Motor neuron (in vitro differentiated cells): Measurements from ENCODE around the gene WDFY1. TPM values are rescaled to one million over a fixed set of nuclear protein-coding genes. Genes with fewer than 3 reads are reported as not detected.
"Not testable (repeated sequence)": the region's sequence is repeated elsewhere in the genome, so short reads cannot be mapped to it uniquely, and the experiment has no call there.

Source experiments
- ATAC-seq, 8 experiments: fragments of 200-7000 bp; cut with Tn5 transposase; replicated peaks in 6 of 8; 2 replicates each; pipeline ENCODE4 v1.8.0; 2021; ENCODE audit warnings: mild to moderate bottlenecking in 8 of 8, moderate library complexity in 8 of 8
- H3K27ac ChIP-seq, 2 donors: fragments of 250-450 bp; sonication (Bioruptor Pico); 2 replicates each; pipeline ENCODE4 v1.9.0; 2021; ENCODE audit warnings: antibody characterized with exemption in 2 of 2, mild to moderate bottlenecking in 2 of 2, moderate library complexity in 1 of 2
- H3K4me1 ChIP-seq, 2 donors: fragments of 250-450 bp; sonication (Bioruptor Pico); replicated peaks in 1 of 2; 2 replicates each; pipeline ENCODE4 v1.6.1; 2021; ENCODE audit warnings: antibody characterized with exemption in 2 of 2, mild to moderate bottlenecking in 2 of 2, moderate library complexity in 1 of 2
- H3K4me3 ChIP-seq, 5 donors: fragments of 250-450 bp; sonication (Bioruptor Pico); 2 replicates each; pipeline ENCODE4 v1.9.0; 2021; ENCODE audit warnings: antibody characterized with exemption in 5 of 5, mild to moderate bottlenecking in 5 of 5, moderate library complexity in 4 of 5
- WGBS, 10 experiments: fragments of 450-650 bp; shearing (Covaris generic); methylation state at CpG; one replicate each; pipeline ENCODE4 v1.0.0; 2022; 5-methylcytosine and 5-hydroxymethylcytosine counted together
- in situ Hi-C, 9 experiments: fragments of 400-800 bp; cut with MboI; loops; one replicate each; pipeline ENCODE4 v1.15.0; 2021; ENCODE audit warnings: low sequenced_read_pairs in 9 of 9, low pct_unique_long_range_greater_than_20kb in 2 of 9; ENCODE audit not compliant: unreplicated experiment in 9 of 9
- total RNA-seq, 8 experiments: library from RNA; unstranded; fragments of 300-600 nt; gene quantifications; 2 replicates each; pipeline versions ENCODE4 v1.2.3 to v1.2.4, GENCODE V29; 2022

The WDFY1 gene
- total RNA-seq, 8 experiments from 2014 or later = 24.7 to 46.2 (median 30.0) TPM

DNA sequence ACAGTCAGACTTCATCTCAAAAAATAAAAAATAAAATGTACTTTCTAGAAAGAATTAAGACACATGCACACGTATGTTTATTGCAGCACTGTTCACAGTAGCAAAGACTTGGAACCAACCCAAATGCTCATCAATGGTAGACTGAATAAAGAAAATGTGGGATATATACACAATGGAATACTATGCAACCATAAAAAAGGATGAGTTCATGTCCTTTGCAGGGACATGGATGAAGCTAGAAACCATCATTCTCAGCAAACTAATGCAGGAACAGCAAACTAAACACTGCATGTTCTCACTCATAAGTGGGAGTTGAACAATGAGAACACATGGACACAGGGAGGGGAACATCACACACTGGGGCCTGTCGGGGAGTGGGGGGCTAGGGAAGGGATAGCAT lies 72.4 kb downstream of the WDFY1 start:
- H3K4me1 ChIP-seq, in situ Hi-C loops, H3K4me3 ChIP-seq, ATAC-seq, H3K27ac ChIP-seq: not testable (repeated sequence)
- 86 to 100% (median 100%) methylated on average over 1 of the region's 2 CpGs; no CpG with 5 or more reads in 4 of the 10 experiments for WGBS, 10 experiments

DNA sequence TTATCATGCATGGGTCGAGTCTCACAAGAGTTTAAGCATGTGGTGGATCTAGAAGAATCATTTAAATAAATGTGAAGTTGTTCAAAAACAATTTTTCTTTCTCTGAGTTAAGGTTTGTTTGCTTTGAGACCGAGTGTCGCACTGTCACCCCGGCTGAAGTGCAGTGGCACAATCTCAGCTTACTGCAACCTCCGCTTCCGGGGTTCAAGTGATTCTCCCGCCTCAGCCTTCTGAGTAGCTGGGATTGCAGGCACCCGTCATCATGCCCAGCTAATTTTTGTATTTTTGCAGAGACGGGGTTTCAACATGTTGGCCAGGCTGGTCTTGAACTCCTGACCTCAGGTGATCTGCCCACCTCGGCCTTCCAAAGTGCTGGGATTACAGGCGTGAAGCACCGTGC lies 73.5 kb downstream of the WDFY1 start:
- ATAC-seq, H3K4me3 ChIP-seq, in situ Hi-C loops, H3K4me1 ChIP-seq, H3K27ac ChIP-seq: not testable (repeated sequence)
- WGBS, 10 experiments = 91 to 100% (median 97%) methylated on average over 2 to 11 of the region's 12 CpGs; no CpG with 5 or more reads in 3 of the 10 experiments

GRCh38 chr2:223870840-223871611 lies 74.1 kb downstream of the WDFY1 start:
- Histone ChIP-seq H3K4me3 (no peak overlapping the region), H3K4me1 (no peaks in the 10 kb centered on the region), H3K27ac (no peak overlapping the region)
- no peak for ATAC-seq
- WGBS, 10 experiments = 55 to 100% (median 94%) methylated on average over 1 to 7 of the region's 7 CpGs; no CpG with 5 or more reads in 2 of the 10 experiments
- in situ Hi-C loops = no loop called here

DNA sequence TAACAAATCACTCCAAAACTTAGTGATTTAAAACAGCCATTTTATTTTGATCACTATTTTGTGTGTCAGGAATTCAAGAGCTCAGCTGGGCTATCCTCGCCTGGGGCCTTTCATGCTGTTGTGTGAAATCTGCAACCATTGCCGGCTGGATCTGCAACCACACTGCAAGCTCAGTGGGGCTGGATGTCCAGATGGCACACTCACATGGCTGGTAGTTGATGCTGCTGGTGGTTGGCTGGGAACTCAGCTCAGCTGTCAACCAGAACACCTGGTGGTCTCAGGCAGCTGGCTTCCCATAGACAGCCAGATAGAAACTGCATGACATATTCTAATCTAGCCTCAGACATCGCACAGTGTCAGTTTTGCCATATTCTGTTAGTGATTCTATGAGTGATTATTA lies 77.1 kb downstream of the WDFY1 start:
- H3K27ac ChIP-seq = no peak overlapping the region
- no peaks in the 10 kb centered on the region for H3K4me1 ChIP-seq
- in situ Hi-C loops = no loop called here
- WGBS, 10 experiments = 50 to 100% (median 87%) methylated on average over 1 to 3 of the region's 3 CpGs; no CpG with 5 or more reads in 5 of the 10 experiments
- ATAC-seq = no peak
- no peak overlapping the region for H3K4me3 ChIP-seq

- no peak overlapping the region for H3K4me3 ChIP-seq
- no peak for ATAC-seq
- 58 to 100% (median 91%) methylated on average over 1 to 2 of the region's 2 CpGs for WGBS, 10 experiments
- H3K27ac ChIP-seq = no peak overlapping the region
- in situ Hi-C loops = no loop called here
- H3K4me1 ChIP-seq = no peaks in the 10 kb centered on the region
Measured at GRCh38 chr2:223865907-223866508, 79.1 kb downstream of the WDFY1 start.

DNA sequence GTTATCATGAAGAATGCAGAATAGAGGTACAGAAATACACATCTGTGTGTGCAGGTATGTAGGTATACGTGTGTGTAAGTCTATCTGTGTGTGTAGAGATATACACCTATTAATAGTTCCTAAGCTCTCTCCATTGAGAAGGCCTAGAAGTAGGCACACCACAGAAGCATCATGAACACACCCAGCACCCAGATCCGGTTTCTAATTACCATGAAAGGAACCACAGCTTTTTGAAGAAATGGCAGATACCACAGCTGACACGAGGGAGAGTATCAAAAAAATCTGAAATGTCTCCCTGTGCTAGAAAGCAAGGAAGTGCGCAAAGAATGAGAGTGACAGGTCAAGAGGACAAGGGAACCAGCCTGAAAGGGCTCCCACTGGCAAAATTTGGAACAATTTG lies 80.0 kb downstream of the WDFY1 start:
- no peaks in the 10 kb centered on the region for H3K4me1 ChIP-seq
- WGBS, 10 experiments = 67 to 100% (median 90%) methylated on average over 1 to 4 of the region's 4 CpGs; no CpG with 5 or more reads in 1 of the 10 experiments
- in situ Hi-C loops = no loop called here
- no peak for ATAC-seq
- no peak overlapping the region for H3K4me3 ChIP-seq
- H3K27ac ChIP-seq = no peak overlapping the region

DNA sequence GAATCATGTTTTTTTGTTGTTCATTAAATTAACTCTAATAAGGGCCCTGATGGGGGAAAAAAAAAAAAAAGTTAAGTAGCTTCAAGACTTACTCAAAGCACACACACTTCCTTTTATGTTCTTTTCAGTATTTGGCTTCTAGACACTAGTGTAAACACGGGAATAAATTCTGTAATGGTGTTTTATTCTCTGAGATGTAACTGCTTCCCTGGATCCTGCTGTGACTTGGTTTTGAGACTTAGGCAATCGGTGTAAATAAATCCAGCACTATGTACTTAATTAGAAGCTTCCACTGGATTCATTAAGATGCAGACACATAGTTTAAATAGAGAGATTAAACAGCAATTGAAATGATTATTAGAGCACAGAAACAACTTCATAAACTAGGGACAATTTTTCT lies 81.6 kb downstream of the WDFY1 start:
- Histone ChIP-seq H3K4me3 (no peak overlapping the region), H3K27ac (no peak overlapping the region), H3K4me1 (no peaks in the 10 kb centered on the region)
- 20 to 100% (median 86%) methylated on average over 1 to 2 of the region's 2 CpGs; no CpG with 5 or more reads in 1 of the 10 experiments for WGBS, 10 experiments
- ATAC-seq = no peak
- in situ Hi-C loops = no loop called here

DNA sequence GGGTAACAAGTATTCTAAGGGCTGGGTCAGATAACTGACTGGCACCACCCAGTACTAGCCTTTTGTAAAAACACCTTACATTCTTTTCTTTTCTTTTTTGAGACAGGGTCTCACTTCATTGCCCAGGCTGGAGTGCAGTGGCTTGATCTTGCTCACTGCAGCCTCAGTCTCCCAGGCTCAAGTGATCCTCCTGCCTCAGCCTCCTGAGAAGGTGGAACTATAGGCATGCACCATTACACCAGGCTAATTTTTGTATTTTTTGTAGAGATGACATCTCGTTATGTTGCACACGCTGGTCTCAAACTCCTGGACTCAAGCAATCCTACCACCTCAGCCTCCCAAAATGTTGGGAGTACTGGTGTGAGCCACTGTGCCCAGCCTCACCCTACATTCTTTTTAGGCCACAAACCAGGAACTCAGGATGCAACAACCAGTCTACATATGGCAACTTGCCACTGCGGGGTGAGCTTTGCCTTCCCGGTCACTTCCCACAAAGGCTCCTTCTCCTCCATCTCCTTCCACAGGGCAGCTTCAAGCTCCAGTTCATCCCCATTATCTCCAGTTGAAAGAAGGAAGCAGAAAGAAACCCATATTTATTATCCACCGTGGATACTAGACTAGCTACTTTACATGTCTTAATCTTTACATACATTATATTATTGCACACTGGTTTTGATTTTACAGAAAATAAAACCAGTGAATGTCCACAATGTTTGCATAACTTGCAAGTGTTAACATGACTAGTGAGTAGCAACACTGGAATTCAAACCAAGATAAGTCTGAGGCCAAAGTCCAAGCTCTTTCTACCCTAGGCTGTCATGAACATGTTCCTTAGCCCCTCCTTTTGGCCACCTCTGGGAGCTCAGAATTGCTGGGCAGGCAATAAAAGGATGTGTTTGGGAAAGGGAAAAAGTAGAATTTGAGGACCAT lies 84.1 kb downstream of the WDFY1 start:
- WGBS, 10 experiments = 20 to 100% (median 86%) methylated on average over 1 to 5 of the region's 5 CpGs; no CpG with 5 or more reads in 3 of the 10 experiments
- Histone ChIP-seq H3K4me3 (no peak overlapping the region), H3K4me1 (no peaks in the 10 kb centered on the region), H3K27ac (no peak overlapping the region)
- in situ Hi-C loops = no loop called here
- ATAC-seq = peak in 2 of 8 experiments; percentile 53 to 86

DNA sequence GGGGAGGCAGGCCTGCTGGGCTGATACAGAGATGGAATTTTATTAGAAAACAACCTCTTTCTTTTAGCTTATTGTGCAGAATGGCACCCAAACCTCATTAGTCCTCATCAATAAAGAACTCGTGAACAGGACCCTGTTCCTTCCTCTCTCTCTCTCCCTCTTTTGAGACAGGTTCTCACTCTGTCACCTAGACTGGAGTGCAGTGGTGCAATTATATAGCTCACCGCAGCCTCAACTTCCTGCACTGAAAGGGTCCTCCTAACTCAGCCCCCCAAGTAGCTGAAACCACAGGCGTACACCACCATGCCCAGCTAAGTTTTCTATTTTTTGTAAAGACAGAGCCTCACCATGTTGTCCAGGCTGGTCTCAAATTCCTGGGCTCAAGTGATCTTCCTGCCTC lies 86.1 kb downstream of the WDFY1 start:
- Histone ChIP-seq H3K27ac (no peak overlapping the region), H3K4me3 (no peak overlapping the region), H3K4me1 (no peaks in the 10 kb centered on the region)
- 80 to 100% (median 91%) methylated on average over 1 to 3 of the region's 3 CpGs; no CpG with 5 or more reads in 3 of the 10 experiments for WGBS, 10 experiments
- no peak for ATAC-seq
- in situ Hi-C loops = no loop called here

- no peak for ATAC-seq
- in situ Hi-C loops = no loop called here
- WGBS, 10 experiments = 0 to 100% (median 90%) methylated on average over 1 to 5 of the region's 5 CpGs; no CpG with 5 or more reads in 4 of the 10 experiments
- no peaks in the 10 kb centered on the region for H3K4me1 ChIP-seq
- H3K27ac ChIP-seq = no peak overlapping the region
- H3K4me3 ChIP-seq = no peak overlapping the region
Measured at GRCh38 chr2:223856584-223856983, 88.6 kb downstream of the WDFY1 start.

DNA sequence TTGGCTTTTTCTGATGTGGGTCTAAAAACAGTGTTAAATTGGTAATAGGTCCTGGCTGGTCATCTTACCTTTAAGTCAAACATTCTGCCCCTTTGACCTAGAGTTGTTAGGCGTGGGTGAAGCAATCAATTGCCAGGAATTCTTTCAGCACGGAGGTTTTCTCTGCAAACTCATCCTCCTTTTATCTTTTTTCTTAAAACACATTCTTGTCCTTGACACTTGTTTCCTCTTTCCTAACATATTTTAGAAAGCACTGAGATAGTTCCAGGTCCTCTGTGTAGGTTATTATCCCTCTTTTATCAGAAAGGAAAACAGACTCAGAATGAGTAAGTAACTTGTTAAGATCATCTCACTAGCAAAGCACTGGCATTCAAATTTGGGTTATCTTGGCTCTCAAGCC lies 89.1 kb downstream of the WDFY1 start:
- H3K4me1 ChIP-seq = no peaks in the 10 kb centered on the region
- no peak overlapping the region for H3K4me3 ChIP-seq
- in situ Hi-C loops = no loop called here
- WGBS, 10 experiments = 60 to 90% (median 83%) methylated on average over 1 to 2 of the region's 2 CpGs; no CpG with 5 or more reads in 3 of the 10 experiments
- no peak overlapping the region for H3K27ac ChIP-seq
- ATAC-seq = no peak

GRCh38 chr2:223855426-223855825 lies 89.7 kb downstream of the WDFY1 start:
- Histone ChIP-seq H3K27ac (no peak overlapping the region), H3K4me3 (no peak overlapping the region), H3K4me1 (no peaks in the 10 kb centered on the region)
- 74 to 100% (median 99%) methylated on average over 1 to 5 of the region's 5 CpGs; no CpG with 5 or more reads in 2 of the 10 experiments for WGBS, 10 experiments
- in situ Hi-C loops = no loop called here
- no peak for ATAC-seq

- Histone ChIP-seq H3K4me3 (no peak overlapping the region), H3K4me1 (no peaks in the 10 kb centered on the region), H3K27ac (no peak overlapping the region)
- 77 to 100% (median 95%) methylated on average over 1 to 2 of the region's 2 CpGs; no CpG with 5 or more reads in 2 of the 10 experiments for WGBS, 10 experiments
- no peak for ATAC-seq
- in situ Hi-C loops = no loop called here
Measured at GRCh38 chr2:223854741-223855140, 90.4 kb downstream of the WDFY1 start.
